HG02642 (cell line): ENCODE results near the gene ASB11.
"Not testable (repeated sequence)": the region's sequence is repeated elsewhere in the genome, so short reads cannot be mapped to it uniquely, and the experiment has no call there.

ENCODE experiments used
- ATAC-seq: cut with Tn5 transposase; IDR thresholded peaks from one replicate; pipeline ENCODE4 v1.9.1; 2021; ENCODE audit warnings: mild to moderate bottlenecking; ENCODE audit not compliant: unreplicated experiment, poor library complexity

The ASB11 gene

DNA sequence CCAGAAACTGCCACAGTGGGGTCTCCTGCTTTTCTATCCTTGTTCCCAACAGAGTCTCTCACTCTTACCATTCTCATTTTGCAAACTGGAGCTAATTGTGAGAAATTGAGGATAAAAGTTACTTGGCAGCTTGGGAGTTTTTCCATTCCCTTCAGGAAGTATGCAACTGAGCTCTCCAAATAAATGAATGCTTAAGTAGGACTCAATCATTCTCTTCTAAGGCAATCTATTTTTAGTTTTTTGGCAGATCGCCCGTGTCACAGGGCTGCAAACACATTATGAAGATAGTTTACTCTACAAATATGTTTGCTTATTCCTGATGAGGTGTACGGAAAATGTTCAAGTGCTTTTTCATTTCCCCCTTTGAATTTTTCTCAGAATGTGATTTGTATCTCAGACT lies 5.3 kb downstream of the ASB11 start:
- ATAC-seq = no peak

GRCh38 chrX:15305899-15306298 lies 9.5 kb downstream of the ASB11 start:
- ATAC-seq = not testable (repeated sequence)

DNA sequence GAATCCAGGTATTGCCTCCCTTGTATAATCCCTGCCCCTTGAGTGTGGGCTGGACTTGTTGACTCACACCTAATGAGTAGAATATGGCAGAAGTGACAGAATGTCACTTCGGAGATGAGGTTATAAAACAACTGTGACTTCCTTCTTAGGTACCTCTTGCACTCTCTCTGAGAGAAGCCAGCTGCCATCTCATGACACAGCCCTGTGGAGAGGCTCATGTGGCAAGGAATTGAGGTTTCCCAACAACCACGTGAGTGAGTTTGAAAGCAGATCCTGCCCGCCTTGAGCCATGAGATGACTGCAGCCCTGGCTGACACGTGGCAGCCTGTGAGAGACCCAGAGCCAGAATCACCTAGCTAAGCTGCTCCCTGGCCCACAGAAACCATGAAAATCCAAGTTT lies 13.5 kb downstream of the ASB11 start:
- ATAC-seq = no peak

GRCh38 chrX:15299941-15300851 lies 15.2 kb downstream of the ASB11 start:
- no peak for ATAC-seq

GRCh38 chrX:15298780-15299179 lies 16.7 kb downstream of the ASB11 start:
- no peak for ATAC-seq

DNA sequence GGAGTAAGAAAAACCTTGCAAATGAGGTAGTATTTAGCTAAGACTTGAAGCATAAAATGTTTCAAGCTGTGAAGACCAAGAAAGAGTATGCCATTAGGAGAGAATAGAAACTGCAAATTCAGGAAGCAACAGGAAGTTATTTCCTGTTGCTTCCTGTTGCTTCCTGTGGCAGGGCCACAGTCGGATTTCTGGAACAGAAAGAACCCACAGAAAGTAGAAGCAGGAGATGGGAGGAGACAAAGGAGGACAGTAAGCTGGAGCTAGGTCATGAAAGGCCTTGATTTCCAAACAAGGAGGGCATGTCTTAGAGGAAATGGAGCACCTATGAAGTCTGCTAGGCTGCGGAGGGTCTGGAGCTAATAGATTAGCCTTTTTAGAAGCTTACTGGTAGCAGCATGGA lies 17.2 kb downstream of the ASB11 start:
- no peak for ATAC-seq

DNA sequence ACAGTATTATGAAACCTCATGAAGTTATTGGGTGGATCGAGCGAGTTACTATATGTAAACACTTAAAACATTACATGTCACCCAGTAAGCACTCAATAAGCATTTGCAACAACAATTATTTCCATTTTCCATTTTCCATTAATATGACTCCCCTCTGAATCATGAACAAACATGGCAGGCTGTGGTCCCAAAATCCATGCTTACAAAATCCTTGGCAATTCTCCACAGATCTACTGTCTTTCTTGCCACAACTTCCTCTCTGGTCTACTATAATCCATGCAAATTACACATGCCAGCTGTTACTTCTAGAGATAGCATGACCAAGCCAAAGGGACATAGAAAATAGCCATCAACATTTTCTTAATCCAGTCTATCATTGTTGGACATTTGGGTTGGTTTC lies 22.0 kb downstream of the ASB11 start:
- no peak for ATAC-seq

- ATAC-seq = no peak
Measured at GRCh38 chrX:15292861-15293260, 22.6 kb downstream of the ASB11 start.

DNA sequence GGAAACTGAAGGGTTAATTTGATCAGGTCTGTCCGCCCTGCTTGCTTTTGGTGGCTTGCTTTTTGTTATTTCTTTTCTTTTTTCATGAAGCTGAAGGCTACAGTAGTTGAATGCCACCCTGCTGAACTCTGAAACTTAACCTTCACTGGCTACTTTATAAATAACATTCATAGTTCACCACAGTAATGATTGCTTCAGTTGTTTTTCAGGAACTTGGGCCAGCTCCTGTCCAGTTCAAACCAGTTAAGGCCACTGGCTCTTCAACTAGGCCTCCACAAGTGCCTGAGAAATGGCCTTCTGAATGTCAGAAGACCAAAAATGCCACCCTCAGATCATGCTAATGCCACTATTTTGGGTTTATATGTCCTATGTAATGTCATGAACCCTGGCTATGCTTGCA lies 37.8 kb downstream of the ASB11 start:
- no peak for ATAC-seq

DNA sequence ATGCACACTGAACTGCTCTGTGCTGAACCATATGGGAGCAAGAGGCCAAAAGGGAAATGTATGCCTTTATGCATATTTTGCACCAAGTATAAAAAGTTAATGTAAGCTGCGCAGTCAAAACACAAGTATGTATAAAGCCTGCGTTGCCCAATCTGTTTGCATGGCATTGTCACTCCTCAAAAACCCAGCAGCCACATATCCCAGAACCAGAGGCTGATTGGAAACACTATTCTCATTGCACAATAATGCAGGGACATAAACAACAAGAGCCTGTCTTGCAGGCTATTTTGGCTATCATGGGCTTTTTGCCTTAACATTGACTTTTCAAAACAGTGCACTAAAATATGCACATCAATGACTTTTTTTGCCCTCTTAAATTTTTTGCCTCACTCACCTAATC lies 40.5 kb downstream of the ASB11 start:
- no peak for ATAC-seq

DNA sequence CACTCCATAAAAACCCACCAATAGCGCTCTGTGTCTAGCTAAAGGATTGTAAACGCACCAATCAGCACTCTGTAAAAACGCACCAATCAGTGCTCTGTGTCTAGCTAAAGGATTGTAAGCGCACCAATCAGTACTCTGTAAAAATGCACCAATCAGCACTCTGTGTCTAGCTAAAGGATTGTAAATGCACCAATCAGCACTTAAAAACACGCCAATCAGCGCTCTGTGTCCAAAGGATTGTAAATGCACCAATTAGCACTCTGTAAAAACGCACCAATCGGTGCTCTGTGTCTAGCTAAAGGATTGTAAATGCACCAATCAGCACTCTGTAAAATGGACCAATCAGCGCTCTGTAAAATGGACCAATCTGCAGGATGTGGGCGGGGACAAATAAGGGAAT lies 42.2 kb downstream of the ASB11 start:
- not testable (repeated sequence) for ATAC-seq

- no peak for ATAC-seq
Measured at GRCh38 chrX:15271757-15272156, 43.7 kb downstream of the ASB11 start.

DNA sequence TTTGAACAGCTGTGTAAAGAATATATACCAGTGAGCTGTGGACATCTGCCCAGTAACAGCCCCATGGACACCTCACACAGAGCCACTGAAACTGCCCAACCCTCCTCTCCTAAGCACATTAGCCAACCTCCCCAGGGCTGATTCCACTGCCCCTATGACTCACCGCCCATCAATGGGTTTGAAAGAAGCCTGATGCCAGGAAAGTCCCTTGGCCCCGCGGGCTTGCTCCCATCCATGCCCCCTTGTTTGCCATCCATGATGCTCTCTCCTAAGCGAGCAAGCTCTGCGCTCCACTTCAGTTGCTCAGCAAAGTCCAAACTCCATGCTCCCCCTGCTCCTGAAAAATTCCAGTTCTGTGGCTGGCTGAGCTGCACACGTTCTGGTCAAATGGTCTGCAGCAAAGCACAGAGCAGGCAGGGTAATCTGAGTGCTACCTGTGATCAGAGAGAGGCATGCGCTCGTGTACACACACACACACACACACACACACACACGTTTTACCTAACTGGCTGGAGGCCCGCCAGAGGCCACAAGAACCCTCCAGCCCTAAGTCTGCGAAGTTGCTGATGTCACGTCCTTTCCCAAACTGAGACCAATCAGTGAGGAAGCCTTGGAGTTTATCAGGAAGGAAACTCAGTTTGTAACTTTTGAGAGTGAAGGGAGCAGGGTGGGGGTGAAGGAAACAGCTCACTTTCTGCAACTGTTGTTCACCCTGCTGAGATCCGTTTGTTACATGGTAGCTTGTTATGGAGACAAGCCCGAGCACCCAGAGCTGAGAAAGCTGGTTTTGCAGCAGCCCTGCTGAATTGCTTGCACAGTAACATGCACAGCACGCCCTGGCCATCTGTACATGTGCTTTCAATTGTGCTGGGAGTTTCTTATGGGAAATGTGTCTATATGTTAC lies 45.6 kb downstream of the ASB11 start, which contains the start of gene ASB9:
Gene ASB9, minus strand, starts transcription at position 466 of the 904 bp plus-strand sequence. Its CDS starts 209 bp downstream, at position 257.
- ATAC-seq = no peak

DNA sequence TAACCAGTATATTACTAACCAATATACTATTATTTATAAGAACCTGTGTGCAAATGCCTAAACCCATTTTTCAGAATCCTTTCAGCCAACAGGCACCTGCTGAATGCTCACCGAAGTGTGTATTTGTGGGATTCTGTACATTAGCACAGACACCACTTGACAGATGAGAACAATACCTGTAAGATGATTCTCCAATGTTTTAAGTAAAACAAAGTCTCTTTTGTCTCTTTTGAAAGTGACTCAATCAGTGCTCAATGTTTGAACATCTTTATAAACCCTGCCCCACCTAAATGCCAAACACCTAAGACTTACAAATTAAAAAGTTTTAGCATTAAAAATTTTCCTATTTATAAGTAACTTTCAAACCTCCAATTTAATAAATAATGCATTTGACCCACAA lies 46.3 kb downstream of the ASB11 start:
- no peak for ATAC-seq

GRCh38 chrX:15254852-15255251 lies 60.6 kb downstream of the ASB11 start:
- ATAC-seq = no peak

GRCh38 chrX:15245896-15246295 lies 69.5 kb downstream of the ASB11 start:
- ATAC-seq = no peak

DNA sequence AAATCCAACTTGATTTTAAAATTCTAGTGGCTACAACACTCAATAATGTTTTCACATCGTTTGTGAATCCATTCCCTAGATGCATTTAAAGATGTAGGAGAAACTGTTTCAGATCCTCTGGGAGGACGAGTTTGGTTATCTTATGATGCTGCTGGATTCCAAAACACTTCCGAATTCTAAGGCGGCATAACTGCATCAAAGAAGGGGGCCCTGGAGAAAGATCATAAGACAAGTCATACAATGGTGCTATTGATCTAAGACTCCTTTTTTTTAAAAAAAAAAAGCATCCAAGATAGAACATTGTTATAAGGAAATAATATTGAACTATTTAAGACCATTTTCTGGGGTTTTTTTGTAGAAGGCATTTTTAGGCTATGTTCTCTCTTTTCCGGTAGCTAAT lies 71.0 kb downstream of the ASB11 start:
- ATAC-seq = no peak

- ATAC-seq = no peak
Measured at GRCh38 chrX:15242899-15243555, 72.4 kb downstream of the ASB11 start.

DNA sequence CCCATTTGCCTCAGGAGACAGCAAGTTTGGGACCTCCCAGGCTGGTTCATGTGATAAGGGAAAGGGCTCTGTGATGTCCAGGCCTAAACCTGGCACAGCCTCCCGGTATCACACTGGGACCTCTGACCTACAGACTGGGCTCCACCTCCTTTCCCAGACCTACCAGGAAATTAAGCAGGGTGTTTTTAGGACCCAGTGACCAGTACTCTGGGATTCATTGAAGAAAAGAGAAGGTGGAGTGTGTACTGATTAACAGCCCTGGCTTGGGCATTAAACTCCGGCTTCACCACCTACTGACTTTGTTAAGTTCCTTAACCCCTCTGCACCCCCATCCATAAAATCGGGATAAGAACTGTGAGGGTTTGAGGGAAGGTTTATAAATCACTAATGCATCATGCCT lies 74.1 kb downstream of the ASB11 start:
- ATAC-seq = no peak

- ATAC-seq = no peak
Measured at GRCh38 chrX:15240414-15240813, 75.0 kb downstream of the ASB11 start.

- ATAC-seq = no peak
Measured at GRCh38 chrX:15236146-15236545, 79.3 kb downstream of the ASB11 start.
